MM.1S (cell line): ENCODE data around the gene HOXD8.

Source experiments
- DNase-seq: peaks from one replicate; pipeline ENCODE4 v3.0.0-alpha.2; 2015
- H2AFZ ChIP-seq: fragments of 300-600 bp; sonication (generic); 2 replicates; pipeline ENCODE4 v1.6.0; 2016; ENCODE audit warnings: antibody characterized with exemption, low read length
- H3F3A ChIP-seq: fragments of 300-600 bp; sonication (generic); 2 replicates; pipeline ENCODE4 v1.6.1; 2016; ENCODE audit warnings: mild to moderate bottlenecking, antibody characterized with exemption, low read length, moderate library complexity, mixed read lengths; ENCODE audit not compliant: insufficient read depth
- H3K27ac ChIP-seq: fragments of 300-600 bp; sonication (generic); 2 replicates; pipeline ENCODE4 v1.5.1; 2016; ENCODE audit warnings: mild to moderate bottlenecking, low read length
- H3K27me3 ChIP-seq: fragments of 300-600 bp; sonication (generic); replicated peaks from 2 replicates; pipeline ENCODE4 v1.6.0; 2016; ENCODE audit warnings: low read length; ENCODE audit not compliant: insufficient read depth
- H3K36me3 ChIP-seq: fragments of 300-600 bp; sonication (generic); replicated peaks from 2 replicates; pipeline ENCODE4 v1.6.1; 2016; ENCODE audit warnings: mild to moderate bottlenecking, low read length, mixed read lengths; ENCODE audit not compliant: insufficient read depth
- H3K4me1 ChIP-seq: fragments of 300-600 bp; sonication (generic); 2 replicates; pipeline ENCODE4 v1.6.1; 2016; ENCODE audit warnings: low read length, mixed read lengths
- H3K4me2 ChIP-seq: fragments of 300-600 bp; sonication (generic); 2 replicates; pipeline ENCODE4 v1.6.0; 2016; ENCODE audit warnings: low read depth, low read length
- H3K4me3 ChIP-seq: fragments of 300-600 bp; sonication (generic); 2 replicates; pipeline ENCODE4 v1.5.1; 2016; ENCODE audit warnings: low read length, mixed read lengths
- H3K79me2 ChIP-seq: fragments of 300-600 bp; sonication (generic); 2 replicates; pipeline ENCODE4 v1.6.1; 2016; ENCODE audit warnings: mixed run types, low read length, mixed read lengths
- H3K9ac ChIP-seq: fragments of 300-600 bp; sonication (generic); 2 replicates; pipeline ENCODE4 v1.6.1; 2016; ENCODE audit warnings: low read length, mixed read lengths
- H3K9me2 ChIP-seq: fragments of 300-600 bp; sonication (generic); replicated peaks from 2 replicates; pipeline ENCODE4 v1.6.1; 2016; ENCODE audit warnings: mild to moderate bottlenecking, low read length, mixed read lengths; ENCODE audit not compliant: insufficient read depth
- H3K9me3 ChIP-seq: fragments of 300-600 bp; sonication (generic); replicated peaks from 2 replicates; pipeline ENCODE4 v1.6.1; 2016; ENCODE audit warnings: mild to moderate bottlenecking, low read length, mixed read lengths; ENCODE audit not compliant: insufficient read depth
- H4K20me1 ChIP-seq: fragments of 300-600 bp; sonication (generic); 2 replicates; pipeline ENCODE4 v1.6.1; 2016; ENCODE audit warnings: mild to moderate bottlenecking, low read length, moderate library complexity, mixed read lengths; ENCODE audit not compliant: insufficient read depth
- CTCF ChIP-seq: fragments of 300-600 bp; sonication (generic); IDR thresholded peaks from 2 replicates; pipeline ENCODE4 v1.5.1; 2016; ENCODE audit warnings: antibody characterized with exemption, low read length, mixed read lengths
- EZH2 ChIP-seq: fragments of 300-600 bp; sonication (generic); optimal IDR thresholded peaks from 2 replicates; pipeline ENCODE3; 2017; ENCODE audit warnings: low read depth, mild to moderate bottlenecking, antibody characterized with exemption, low read length, mixed read lengths
- EZH2phosphoT487 ChIP-seq: fragments of 300-600 bp; sonication (generic); IDR thresholded peaks from 2 replicates; pipeline ENCODE4 v1.6.1; 2018; ENCODE audit warnings: antibody characterized with exemption, low read length

HOXD8 gene

GRCh38 chr2:176090862-176091261, 38.6 kb upstream of the HOXD8 start:
- no peaks in the 10 kb centered on the region for H3K9me3 ChIP-seq
- H3F3A ChIP-seq: 0 out of 2 replicates have a peak, but pooled peaks cover 3% of the 10 kb centered on the region
- H3K4me3 ChIP-seq: no peak overlapping the region
- no peak for DNase-seq
- H3K9ac ChIP-seq: no peak overlapping the region
- no peak overlapping the region for H3K4me2 ChIP-seq
- TF ChIP-seq EZH2phosphoT487 (no peak), CTCF (no peak), EZH2 (no peak)
- H3K79me2 ChIP-seq: no peaks in the 10 kb centered on the region
- H3K27ac ChIP-seq: no peak overlapping the region
- H2AFZ ChIP-seq: no peak overlapping the region
- 0 out of 2 replicates have a peak, but pooled peaks cover 9% of the 10 kb centered on the region for H3K27me3 ChIP-seq
- no peaks in the 10 kb centered on the region for H3K36me3 ChIP-seq
- no peaks in the 10 kb centered on the region for H4K20me1 ChIP-seq
- no peaks in the 10 kb centered on the region for H3K9me2 ChIP-seq
- H3K4me1 ChIP-seq: 0 out of 2 replicates have a peak, but pooled peaks cover 4% of the 10 kb centered on the region

GRCh38 chr2:176091329-176092258, 37.9 kb upstream of the HOXD8 start:
- no peak for DNase-seq
- Histone ChIP-seq H3K9ac (no peak overlapping the region), H3K36me3 (no peaks in the 10 kb centered on the region), H4K20me1 (no peaks in the 10 kb centered on the region), H3K4me1 (0 out of 2 replicates have a peak, but pooled peaks cover 5% of the 10 kb centered on the region), H3F3A (peaks cover 10% of the 10 kb centered on the region), H3K27ac (no peak overlapping the region), H3K4me3 (no peak overlapping the region), H3K79me2 (no peaks in the 10 kb centered on the region), H3K4me2 (no peak overlapping the region), H3K27me3 (0 out of 2 replicates have a peak, but pooled peaks cover 9% of the 10 kb centered on the region), H3K9me3 (no peaks in the 10 kb centered on the region), H3K9me2 (no peaks in the 10 kb centered on the region), H2AFZ (no peak overlapping the region)
- TF ChIP-seq EZH2 (no peak), EZH2phosphoT487 (no peak), CTCF (no peak)

- Histone ChIP-seq H3K27me3 (0 out of 2 replicates have a peak, but pooled peaks cover 9% of the 10 kb centered on the region), H3K4me2 (no peak within 1 kb of the TSS), H2AFZ (no peak within 1 kb of the TSS), H3K4me1 (0 out of 2 replicates have a peak, but pooled peaks cover 5% of the 10 kb centered on the region), H3F3A (peaks cover 17% of the 10 kb centered on the region), H3K9me2 (no peaks in the 10 kb centered on the region), H4K20me1 (no peaks in the 10 kb centered on the region), H3K4me3 (no peak within 1 kb of the TSS), H3K36me3 (no peaks in the 10 kb centered on the region), H3K9ac (no peak within 1 kb of the TSS), H3K27ac (no peak within 1 kb of the TSS), H3K9me3 (no peaks in the 10 kb centered on the region), H3K79me2 (no peaks in the 10 kb centered on the region)
- no peak for DNase-seq
- no peak for TF ChIP-seq EZH2phosphoT487
- TF ChIP-seq CTCF: no peak
- TF ChIP-seq EZH2: no peak
Observed at GRCh38 chr2:176092270-176093144, 37.0 kb upstream of the HOXD8 start, which contains the start of gene HOXD13. HOXD13 (plus strand) TSS chr2:176092721; CDS start chr2:176092891, 170 bp downstream.
